NCI-H128 (cell line): ENCODE data around the gene PEAR1.

Source experiments
- DNase-seq: peaks from one replicate; lab custom pipeline; 2025; ENCODE audit not compliant: unreplicated experiment; lab: John Stamatoyannopoulos, UW

Gene PEAR1

GRCh38 chr1:156959414-156959813 is 65.9 kb downstream of the PEAR1 start:
- DNase-seq = no peak

DNA sequence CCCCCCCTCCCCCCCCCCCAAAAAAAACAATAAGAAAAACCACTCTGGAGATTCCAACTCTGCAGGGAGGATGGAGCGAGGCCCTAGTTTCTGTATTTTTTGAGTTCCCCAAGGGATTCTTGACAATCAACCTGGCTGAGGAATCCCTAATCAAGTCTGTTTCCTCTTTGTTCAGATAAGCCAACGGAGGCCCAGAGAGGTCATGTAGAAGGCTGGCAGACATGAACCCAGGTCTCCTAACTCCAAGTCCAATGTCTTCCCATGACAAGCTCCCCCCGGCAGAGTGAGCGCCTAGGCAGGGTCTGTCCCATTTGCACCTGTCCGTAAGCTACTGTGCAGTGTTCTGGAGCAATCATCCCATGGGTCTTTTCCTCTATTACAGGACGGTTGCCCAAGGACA is 66.4 kb downstream of the PEAR1 start:
- no peak for DNase-seq

- no peak for DNase-seq
These were observed 68.2 kb downstream of the PEAR1 start for GRCh38 chr1:156961709-156962108.

- no peak for DNase-seq
These were observed 70.1 kb downstream of the PEAR1 start for GRCh38 chr1:156963621-156964020.

DNA sequence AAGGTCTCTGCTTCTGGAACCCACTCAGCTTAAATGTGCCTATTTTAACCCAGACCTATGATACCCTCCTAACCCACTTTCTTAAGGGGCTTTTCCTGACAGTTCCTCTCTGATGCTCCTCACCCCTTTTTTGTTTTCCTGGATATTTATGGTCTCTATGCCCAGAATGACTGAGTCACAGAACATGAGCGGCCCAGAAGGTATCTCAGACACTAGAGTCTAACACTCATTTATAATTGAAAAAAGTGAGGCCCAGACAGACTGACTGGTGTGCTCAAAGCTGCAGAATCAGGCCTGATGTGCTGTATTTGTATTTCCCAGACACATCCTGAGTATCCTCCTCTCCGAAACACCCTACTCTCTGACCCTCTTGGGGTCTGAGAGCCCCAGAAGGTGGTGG is 70.9 kb downstream of the PEAR1 start:
- no peak for DNase-seq
